Fibroblast of skin of right biceps (primary cell): ENCODE data around the gene VPS37C.
"Not testable (repeated sequence)": the region's sequence is repeated elsewhere in the genome, so short reads cannot be mapped to it uniquely, and the experiment has no call there.

Experiments
- DNase-seq: peaks from one replicate; pipeline ENCODE4 v3.0.0-alpha.2; 2013

Gene VPS37C

GRCh38 chr11:61115498-61116224 is 45.6 kb downstream of the VPS37C start:
- DNase-seq: no peak

GRCh38 chr11:61114913-61115312 is 46.3 kb downstream of the VPS37C start:
- DNase-seq: no peak

GRCh38 chr11:61113201-61113600 is 48.0 kb downstream of the VPS37C start:
- DNase-seq: no peak

GRCh38 chr11:61112575-61112974 is 48.7 kb downstream of the VPS37C start:
- DNase-seq: no peak

- DNase-seq: no peak
Observed at GRCh38 chr11:61111786-61112517, 49.3 kb downstream of the VPS37C start.

- no peak for DNase-seq
Observed at GRCh38 chr11:61111050-61111435, 50.2 kb downstream of the VPS37C start.

- DNase-seq: no peak
Observed at GRCh38 chr11:61110255-61111049, 50.8 kb downstream of the VPS37C start.

GRCh38 chr11:61109671-61110070 is 51.6 kb downstream of the VPS37C start:
- DNase-seq: no peak

GRCh38 chr11:61108847-61109585 is 52.2 kb downstream of the VPS37C start:
- no peak for DNase-seq

- DNase-seq: no peak
Observed at GRCh38 chr11:61107888-61108287, 53.3 kb downstream of the VPS37C start.

- DNase-seq: no peak
Observed at GRCh38 chr11:61106894-61107470, 54.2 kb downstream of the VPS37C start.

- no peak for DNase-seq
Observed at GRCh38 chr11:61106296-61106695, 54.9 kb downstream of the VPS37C start.

- DNase-seq: no peak
Observed at GRCh38 chr11:61104963-61105362, 56.3 kb downstream of the VPS37C start.

- no peak for DNase-seq
Observed at GRCh38 chr11:61103851-61104423, 57.3 kb downstream of the VPS37C start.

GRCh38 chr11:61102667-61103571 is 58.3 kb downstream of the VPS37C start:
- no peak for DNase-seq

GRCh38 chr11:61098778-61099177 is 62.4 kb downstream of the VPS37C start:
- no peak for DNase-seq

GRCh38 chr11:61098261-61098660 is 63.0 kb downstream of the VPS37C start:
- DNase-seq: not testable (repeated sequence)

GRCh38 chr11:61095021-61095420 is 66.2 kb downstream of the VPS37C start:
- no peak for DNase-seq

GRCh38 chr11:61094167-61094566 is 67.1 kb downstream of the VPS37C start:
- DNase-seq: not testable (repeated sequence)

- DNase-seq: no peak
Observed at GRCh38 chr11:61092908-61093763, 68.1 kb downstream of the VPS37C start.
